Measurements from ENCODE around the gene CCDC18. TPM values are rescaled to one million over a fixed set of nuclear protein-coding genes. Genes with fewer than 3 reads are reported as not detected.

The CCDC18 gene
- total RNA-seq, 4 donors from 2014 or later: 4.6 to 7.8 (median 5.6) TPM

- H3K4me1 ChIP-seq: no peaks in the 10 kb centered on the region
- no peak overlapping the region for H3K4me3 ChIP-seq
- no peaks in the 10 kb centered on the region for H3K9me3 ChIP-seq
- DNase-seq (no peak), ATAC-seq (no peak)
- in situ Hi-C loops (cut with MboI; ENCODE audit: low sequenced_read_pairs in 4 of 4): no loop called here
- H3K27ac ChIP-seq: no peak overlapping the region
- no peaks in the 10 kb centered on the region for H3K27me3 ChIP-seq
- H3K36me3 ChIP-seq: peaks cover 0 to 31% of the 10 kb centered on the region in 2 donors
- no peak for TF ChIP-seq POLR2A (IDR thresholded peaks at IDR 0.05)
- TF ChIP-seq, protein P1, sequence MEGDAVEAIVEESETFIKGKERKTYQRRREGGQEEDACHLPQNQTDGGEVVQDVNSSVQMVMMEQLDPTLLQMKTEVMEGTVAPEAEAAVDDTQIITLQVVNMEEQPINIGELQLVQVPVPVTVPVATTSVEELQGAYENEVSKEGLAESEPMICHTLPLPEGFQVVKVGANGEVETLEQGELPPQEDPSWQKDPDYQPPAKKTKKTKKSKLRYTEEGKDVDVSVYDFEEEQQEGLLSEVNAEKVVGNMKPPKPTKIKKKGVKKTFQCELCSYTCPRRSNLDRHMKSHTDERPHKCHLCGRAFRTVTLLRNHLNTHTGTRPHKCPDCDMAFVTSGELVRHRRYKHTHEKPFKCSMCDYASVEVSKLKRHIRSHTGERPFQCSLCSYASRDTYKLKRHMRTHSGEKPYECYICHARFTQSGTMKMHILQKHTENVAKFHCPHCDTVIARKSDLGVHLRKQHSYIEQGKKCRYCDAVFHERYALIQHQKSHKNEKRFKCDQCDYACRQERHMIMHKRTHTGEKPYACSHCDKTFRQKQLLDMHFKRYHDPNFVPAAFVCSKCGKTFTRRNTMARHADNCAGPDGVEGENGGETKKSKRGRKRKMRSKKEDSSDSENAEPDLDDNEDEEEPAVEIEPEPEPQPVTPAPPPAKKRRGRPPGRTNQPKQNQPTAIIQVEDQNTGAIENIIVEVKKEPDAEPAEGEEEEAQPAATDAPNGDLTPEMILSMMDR (IDR thresholded peaks at IDR 0.05 in 4 of 5, conservative IDR thresholded peaks at IDR 0.05 in 1 of 5): no peak
- intact Hi-C loops (cut with DNase I; ENCODE audit: low total_unique reads): no loop called here
Observed at GRCh38 chr1:93140106-93140505, 40.4 kb upstream of the CCDC18 start.

- H3K9me3 ChIP-seq: no peaks in the 10 kb centered on the region
- intact Hi-C loops (cut with DNase I; ENCODE audit: low total_unique reads): no loop called here
- H3K4me3 ChIP-seq: no peak overlapping the region
- no peak overlapping the region for H3K27ac ChIP-seq
- no peak for DNase-seq
- no peak for ATAC-seq
- H3K4me1 ChIP-seq: peaks cover 0 to 4% of the 10 kb centered on the region in 2 donors
- H3K27me3 ChIP-seq: no peaks in the 10 kb centered on the region
- TF ChIP-seq POLR2A (IDR thresholded peaks at IDR 0.05): no peak
- TF ChIP-seq, protein P1 (IDR thresholded peaks at IDR 0.05 in 4 of 5, conservative IDR thresholded peaks at IDR 0.05 in 1 of 5): no peak
- in situ Hi-C loops (cut with MboI; ENCODE audit: low sequenced_read_pairs in 4 of 4): no loop called here
- H3K36me3 ChIP-seq: peaks cover 0 to 12% of the 10 kb centered on the region in 2 donors
Observed at GRCh38 chr1:93142161-93142560, 38.4 kb upstream of the CCDC18 start.

DNA sequence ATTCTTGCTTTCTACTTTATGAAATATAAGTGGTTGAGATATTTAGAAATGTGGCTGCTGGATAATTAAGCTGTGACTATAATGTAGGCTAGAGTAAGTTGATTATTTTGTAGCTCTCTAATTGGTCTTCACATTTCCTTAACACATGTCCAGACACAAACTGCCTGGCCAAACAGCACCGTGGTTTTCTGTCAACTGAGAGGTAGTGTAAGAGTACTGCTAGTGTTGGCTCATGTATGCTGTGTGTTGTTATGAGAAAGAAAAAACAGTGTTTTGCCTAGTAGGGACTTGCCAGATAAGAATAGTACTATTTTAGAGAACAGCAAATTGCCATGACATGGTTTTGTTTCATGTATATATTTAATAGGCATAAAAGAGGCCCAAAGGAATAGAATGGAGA, 37.4 kb upstream of the CCDC18 start:
- Histone ChIP-seq H3K27ac (no peak overlapping the region), H3K36me3 (peaks cover 0 to 12% of the 10 kb centered on the region in 2 donors), H3K4me3 (no peak overlapping the region), H3K27me3 (no peaks in the 10 kb centered on the region), H3K9me3 (no peaks in the 10 kb centered on the region), H3K4me1 (peaks cover 0 to 13% of the 10 kb centered on the region in 2 donors)
- in situ Hi-C loops (cut with MboI; ENCODE audit: low sequenced_read_pairs in 4 of 4): no loop called here
- ATAC-seq: no peak
- no peak for DNase-seq
- TF ChIP-seq POLR2A (IDR thresholded peaks at IDR 0.05): no peak
- intact Hi-C loops (cut with DNase I; ENCODE audit: low total_unique reads): no loop called here

GRCh38 chr1:93143769-93144168, 36.8 kb upstream of the CCDC18 start:
- H3K27me3 ChIP-seq: no peaks in the 10 kb centered on the region
- TF ChIP-seq POLR2A (IDR thresholded peaks at IDR 0.05): no peak
- TF ChIP-seq, protein P1 (IDR thresholded peaks at IDR 0.05 in 4 of 5, conservative IDR thresholded peaks at IDR 0.05 in 1 of 5): no peak
- intact Hi-C loops (cut with DNase I; ENCODE audit: low total_unique reads) (no loop called here), in situ Hi-C loops (cut with MboI; ENCODE audit: low sequenced_read_pairs in 4 of 4) (no loop called here)
- H3K4me1 ChIP-seq: peaks cover 0 to 13% of the 10 kb centered on the region in 2 donors
- DNase-seq: no peak
- ATAC-seq: no peak
- H3K9me3 ChIP-seq: no peaks in the 10 kb centered on the region
- H3K36me3 ChIP-seq: peaks cover 0 to 15% of the 10 kb centered on the region in 2 donors
- H3K27ac ChIP-seq: no peak overlapping the region
- no peak overlapping the region for H3K4me3 ChIP-seq

DNA sequence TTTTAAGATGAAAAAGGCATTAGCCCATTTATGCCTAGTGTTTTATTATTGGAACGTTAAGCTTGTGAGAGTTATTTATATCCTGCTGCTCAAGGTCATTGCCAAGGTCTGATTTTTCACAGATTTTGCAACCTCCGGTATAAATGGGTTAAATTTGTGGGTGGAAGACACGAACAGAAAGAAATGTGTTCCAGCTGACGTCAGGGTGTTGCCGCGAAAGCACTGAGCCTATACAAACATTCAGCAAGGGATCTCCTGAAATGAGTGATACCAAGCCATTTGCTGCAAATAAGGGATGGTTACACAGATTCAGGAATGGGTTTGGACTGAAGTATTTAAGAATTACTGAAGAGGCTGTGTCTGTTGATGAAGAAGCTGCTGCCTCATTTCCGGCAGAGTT, 32.5 kb upstream of the CCDC18 start:
- intact Hi-C loops (cut with DNase I; ENCODE audit: low total_unique reads): no loop called here
- Histone ChIP-seq H3K27ac (peak overlapping the region in 1 of 4 donors; percentile 7), H3K4me3 (no peak overlapping the region), H3K27me3 (no peaks in the 10 kb centered on the region), H3K36me3 (peaks cover 0 to 25% of the 10 kb centered on the region in 2 donors), H3K9me3 (no peaks in the 10 kb centered on the region), H3K4me1 (peaks cover 0 to 13% of the 10 kb centered on the region in 2 donors)
- no peak for DNase-seq
- in situ Hi-C loops (cut with MboI; ENCODE audit: low sequenced_read_pairs in 4 of 4): no loop called here
- TF ChIP-seq POLR2A (IDR thresholded peaks at IDR 0.05): no peak
- ATAC-seq: no peak

- intact Hi-C loops (cut with DNase I; ENCODE audit: low total_unique reads): no loop called here
- peaks cover 4 to 21% of the 10 kb centered on the region in 2 donors for H3K4me1 ChIP-seq
Observed at GRCh38 chr1:93150729-93151128, 29.8 kb upstream of the CCDC18 start.

More at GRCh38 chr1:93150729-93151128, 29.8 kb upstream of the CCDC18 start:
- no peaks in the 10 kb centered on the region for H3K27me3 ChIP-seq
- no peak overlapping the region for H3K4me3 ChIP-seq
- TF ChIP-seq, protein P1 (IDR thresholded peaks at IDR 0.05 in 4 of 5, conservative IDR thresholded peaks at IDR 0.05 in 1 of 5): no peak
- TF ChIP-seq POLR2A (IDR thresholded peaks at IDR 0.05): no peak
- in situ Hi-C loops (cut with MboI; ENCODE audit: low sequenced_read_pairs in 4 of 4): no loop called here
- ATAC-seq: no peak
- H3K36me3 ChIP-seq: peaks cover 0 to 49% of the 10 kb centered on the region in 2 donors
- no peak for DNase-seq
- H3K27ac ChIP-seq: no peak overlapping the region
- H3K9me3 ChIP-seq: no peaks in the 10 kb centered on the region
